Stimulated activated CD8-positive, alpha-beta memory T cell treated with anti-CD3 and anti-CD28 coated beads, Interleukin-15, amount 100 ng/mL, for 1 hour (primary cell): ENCODE data around the gene PCP4L1.
"Not testable (repeated sequence)": the region's sequence is repeated elsewhere in the genome, so short reads cannot be mapped to it uniquely, and the experiment has no call there.

Experiments
- DNase-seq: peaks from one replicate; pipeline ENCODE4 v3.0.0-alpha.2; 2020; ENCODE audit warnings: low read depth

The PCP4L1 gene

DNA sequence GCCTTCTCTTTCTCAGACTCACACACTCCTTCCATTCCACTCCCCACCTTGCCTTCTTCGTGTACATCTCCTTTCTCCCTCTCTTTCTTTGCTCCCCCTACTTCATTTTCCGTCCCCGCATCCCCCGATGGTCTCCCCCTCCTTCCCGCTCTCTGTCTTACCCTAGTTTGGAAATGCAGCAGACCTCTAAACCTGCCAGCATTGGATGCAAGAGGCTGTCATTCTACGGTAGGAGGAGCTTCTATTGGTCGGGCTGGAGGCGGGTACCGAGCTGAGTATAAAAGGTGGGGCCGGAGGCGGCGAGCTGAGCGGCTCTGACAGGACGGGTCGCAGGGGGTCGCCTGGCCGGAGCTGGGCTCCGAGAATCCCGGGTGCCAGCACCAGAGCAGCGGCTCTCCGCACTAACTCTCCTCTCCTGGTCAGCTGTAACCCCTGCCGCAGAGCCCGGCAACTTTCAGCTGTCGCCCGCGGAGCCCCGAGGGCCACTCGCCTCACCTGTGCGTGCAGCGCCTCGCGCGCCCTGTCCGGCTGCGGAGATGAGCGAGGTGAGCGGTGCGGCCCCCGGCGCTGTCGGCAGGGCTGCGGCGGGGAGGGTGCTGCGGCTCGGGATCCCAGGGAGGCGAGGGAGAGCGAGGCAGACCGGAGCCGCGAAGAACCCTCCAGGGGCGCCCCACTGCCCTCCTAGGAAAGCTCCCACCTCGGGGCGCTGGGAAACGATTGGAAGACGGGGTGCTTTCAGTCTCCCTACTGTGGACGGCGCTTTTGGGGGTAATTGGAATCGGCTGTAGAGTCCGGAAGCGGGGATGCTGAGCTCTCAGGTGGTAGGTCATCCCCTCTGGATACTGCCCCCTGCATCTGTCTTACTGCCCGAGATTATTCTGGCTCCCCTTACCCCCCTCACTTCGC lies at the start of gene PCP4L1:
Gene PCP4L1 (plus strand): TSS at position 307 of the 906 bp plus-strand sequence. CDS start 230 bp downstream, at position 537.
- no peak for DNase-seq

DNA sequence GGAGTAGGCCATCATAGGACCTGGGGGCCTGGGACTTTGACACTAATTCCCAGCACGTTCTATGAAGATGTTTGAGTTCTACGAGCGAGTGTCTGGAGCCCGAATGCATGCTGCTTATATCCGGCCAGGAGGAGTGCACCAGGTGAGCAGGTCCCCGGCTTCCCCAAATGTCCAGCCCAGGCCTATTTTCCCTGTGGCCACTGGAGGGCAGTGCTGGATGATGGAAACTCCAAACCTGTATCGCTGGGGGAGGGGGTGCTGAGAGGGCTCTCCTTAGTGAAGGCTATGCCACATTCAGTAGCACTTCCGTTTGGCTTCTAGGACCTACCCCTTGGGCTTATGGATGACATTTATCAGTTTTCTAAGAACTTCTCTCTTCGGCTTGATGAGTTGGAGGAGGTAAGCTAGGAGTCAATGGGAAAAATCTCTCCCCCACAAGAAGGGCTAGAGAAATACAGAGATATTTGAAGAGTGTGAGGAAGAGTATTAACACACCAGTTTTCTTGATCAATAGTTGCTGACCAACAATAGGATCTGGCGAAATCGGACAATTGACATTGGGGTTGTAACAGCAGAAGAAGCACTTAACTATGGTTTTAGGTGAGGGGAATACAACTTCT lies 48.6 kb upstream of the PCP4L1 start:
- DNase-seq: peak; percentile 48

DNA sequence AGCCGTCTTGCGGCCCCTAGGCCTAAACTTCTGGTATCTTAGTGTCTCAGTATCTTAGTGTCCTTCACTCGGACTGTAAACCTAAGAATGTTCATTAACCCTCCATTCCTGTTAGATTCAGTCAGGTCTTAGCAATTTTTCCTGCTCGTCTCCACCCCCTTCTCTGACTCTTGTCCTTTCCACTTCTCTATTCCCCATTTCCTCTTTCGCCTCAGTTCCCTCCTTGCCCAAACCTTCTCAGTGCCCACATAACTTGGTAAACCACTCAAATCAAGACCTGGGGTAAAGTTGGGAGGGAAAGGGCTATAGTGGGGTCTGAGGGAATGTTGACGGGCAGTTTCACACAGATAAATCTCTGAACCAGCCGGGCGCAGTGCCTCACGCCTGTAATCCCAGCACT lies 44.2 kb upstream of the PCP4L1 start:
- DNase-seq: no peak

GRCh38 chr1:161215076-161215475 lies 43.5 kb upstream of the PCP4L1 start, which contains the start of gene FCER1G:
Gene FCER1G, plus strand, starts transcription at chr1:161215295. Its CDS starts 27 bp downstream, at chr1:161215322.
- no peak for DNase-seq

GRCh38 chr1:161216945-161217712 lies 41.4 kb upstream of the PCP4L1 start:
- no peak for DNase-seq

DNA sequence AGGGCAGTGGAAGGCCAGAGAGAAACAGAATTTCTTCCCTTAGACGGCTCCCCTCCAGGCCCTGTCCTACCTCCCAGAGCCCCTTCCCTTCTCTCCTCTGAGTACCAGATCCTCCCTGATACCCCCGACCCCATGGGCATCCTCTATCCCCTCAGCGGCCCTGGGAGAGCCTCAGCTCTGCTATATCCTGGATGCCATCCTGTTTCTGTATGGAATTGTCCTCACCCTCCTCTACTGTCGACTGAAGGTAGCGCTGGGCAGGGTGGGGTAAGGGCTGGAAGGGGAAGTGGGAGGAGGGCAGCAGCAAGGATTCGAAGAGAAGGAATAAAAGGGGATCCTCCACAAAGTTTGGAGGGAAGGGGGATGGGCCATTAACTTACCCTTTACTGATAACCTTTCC lies 40.7 kb upstream of the PCP4L1 start:
- no peak for DNase-seq

DNA sequence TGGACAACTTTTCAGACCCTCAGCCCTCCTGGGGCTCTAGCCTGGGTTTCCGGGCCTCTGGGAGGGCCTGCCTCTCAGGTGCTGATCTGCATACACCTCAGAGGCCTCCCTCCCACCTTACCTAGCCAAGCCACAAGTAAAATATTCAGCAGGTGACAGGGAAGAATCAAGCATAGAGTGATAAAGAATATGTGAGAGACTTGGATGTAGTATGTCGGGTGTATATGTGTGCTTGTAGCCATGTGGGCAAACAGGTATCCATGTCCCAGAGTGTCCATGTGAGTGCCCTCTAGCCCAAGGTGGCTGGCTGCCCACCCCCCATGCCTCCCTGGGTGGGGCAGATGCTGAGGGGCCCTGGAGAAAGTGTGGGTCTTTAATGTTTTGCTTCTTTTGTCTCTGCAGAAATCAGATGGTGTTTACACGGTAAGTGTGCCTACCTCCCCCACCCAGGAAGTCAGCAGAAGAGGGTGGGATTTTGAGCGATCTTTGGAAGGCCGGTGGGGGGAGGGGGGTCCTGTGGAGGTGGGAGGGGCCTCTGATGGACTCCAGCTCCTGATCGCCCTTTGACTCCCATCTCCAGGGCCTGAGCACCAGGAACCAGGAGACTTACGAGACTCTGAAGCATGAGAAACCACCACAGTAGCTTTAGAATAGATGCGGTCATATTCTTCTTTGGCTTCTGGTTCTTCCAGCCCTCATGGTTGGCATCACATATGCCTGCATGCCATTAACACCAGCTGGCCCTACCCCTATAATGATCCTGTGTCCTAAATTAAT lies 40.1 kb upstream of the PCP4L1 start:
- no peak for DNase-seq

- no peak for DNase-seq
Measured at GRCh38 chr1:161219078-161219892, 39.3 kb upstream of the PCP4L1 start.

GRCh38 chr1:161220002-161220401 lies 38.5 kb upstream of the PCP4L1 start:
- DNase-seq: no peak

GRCh38 chr1:161222175-161223019 lies 36.1 kb upstream of the PCP4L1 start:
- DNase-seq: no peak

DNA sequence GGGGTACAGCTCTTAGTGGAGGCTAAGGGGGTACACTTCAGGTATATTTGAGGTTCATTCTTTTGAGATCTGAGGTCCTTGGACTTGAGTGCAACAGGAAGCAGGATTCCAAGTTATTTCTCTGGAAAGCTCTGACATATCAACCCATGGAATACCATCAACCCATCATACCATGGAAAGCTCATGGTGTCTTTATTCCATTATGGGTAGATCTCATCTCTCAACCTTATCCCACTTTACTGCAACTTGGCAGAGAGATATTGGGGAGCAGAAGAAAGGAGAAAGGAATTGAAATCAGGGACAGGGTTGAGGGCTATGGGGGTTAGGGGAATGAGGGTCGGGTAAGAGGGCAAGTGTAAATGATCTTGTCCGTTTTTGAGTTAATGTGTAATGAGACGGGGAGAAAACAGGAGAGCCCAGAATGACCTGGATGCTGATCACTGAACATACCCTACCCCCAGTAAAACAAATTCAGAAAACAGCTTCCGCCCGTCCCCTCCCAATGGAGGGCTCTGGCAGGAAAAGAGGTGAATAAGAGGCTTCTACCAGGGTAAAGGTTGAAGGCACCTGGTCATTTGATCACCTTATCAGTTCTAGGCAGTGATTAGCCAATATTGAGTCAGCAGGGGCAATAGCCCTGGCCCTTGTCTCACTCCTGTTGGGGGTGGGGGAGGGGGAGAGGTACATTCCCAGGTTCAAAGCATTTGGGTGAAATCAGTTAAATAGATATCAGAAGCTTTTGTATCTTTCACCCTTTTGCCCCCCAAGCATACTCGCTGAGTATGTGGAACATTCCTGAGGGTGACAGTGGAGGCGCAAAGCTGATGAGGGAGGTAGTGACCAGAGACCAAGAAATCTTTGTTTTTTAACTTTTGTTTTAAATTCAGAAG lies 34.5 kb upstream of the PCP4L1 start:
- no peak for DNase-seq

DNA sequence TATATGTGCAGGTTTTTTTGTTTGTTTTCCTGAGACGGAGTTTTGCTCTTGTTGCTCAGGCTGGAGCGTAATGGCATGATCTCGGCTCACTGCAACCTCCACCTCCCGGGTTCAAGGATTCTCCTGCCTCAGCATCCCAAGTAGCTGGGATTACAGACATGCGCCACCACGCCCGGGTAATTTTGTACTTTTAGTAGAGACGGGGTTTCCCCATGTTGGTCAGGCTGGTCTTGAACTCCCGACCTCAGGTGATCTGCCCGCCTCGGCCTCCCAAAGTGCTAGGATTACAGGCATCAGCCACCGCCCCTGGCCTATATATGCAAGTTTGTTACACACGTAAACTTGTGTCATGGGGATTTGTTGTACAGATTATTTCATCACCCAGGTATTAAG lies 33.9 kb upstream of the PCP4L1 start:
- DNase-seq: not testable (repeated sequence)

DNA sequence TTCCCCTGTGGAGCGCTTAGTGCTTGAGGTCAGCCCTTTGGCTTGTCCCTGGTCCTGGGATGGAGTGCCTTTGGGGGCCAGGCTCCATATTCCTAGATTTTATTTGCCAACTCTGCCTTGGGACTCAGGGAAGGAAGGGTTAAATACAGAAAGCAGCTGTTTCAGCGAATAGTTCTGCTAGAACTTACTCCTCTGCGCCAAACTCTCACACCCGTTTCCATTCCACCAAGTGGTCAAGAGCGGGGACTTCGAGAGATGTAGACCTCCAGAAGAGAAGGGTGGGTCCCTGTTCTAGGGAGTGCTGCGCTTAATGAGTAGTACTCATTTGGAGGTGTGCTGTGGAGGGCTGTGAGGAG lies 33.4 kb upstream of the PCP4L1 start:
- no peak for DNase-seq

DNA sequence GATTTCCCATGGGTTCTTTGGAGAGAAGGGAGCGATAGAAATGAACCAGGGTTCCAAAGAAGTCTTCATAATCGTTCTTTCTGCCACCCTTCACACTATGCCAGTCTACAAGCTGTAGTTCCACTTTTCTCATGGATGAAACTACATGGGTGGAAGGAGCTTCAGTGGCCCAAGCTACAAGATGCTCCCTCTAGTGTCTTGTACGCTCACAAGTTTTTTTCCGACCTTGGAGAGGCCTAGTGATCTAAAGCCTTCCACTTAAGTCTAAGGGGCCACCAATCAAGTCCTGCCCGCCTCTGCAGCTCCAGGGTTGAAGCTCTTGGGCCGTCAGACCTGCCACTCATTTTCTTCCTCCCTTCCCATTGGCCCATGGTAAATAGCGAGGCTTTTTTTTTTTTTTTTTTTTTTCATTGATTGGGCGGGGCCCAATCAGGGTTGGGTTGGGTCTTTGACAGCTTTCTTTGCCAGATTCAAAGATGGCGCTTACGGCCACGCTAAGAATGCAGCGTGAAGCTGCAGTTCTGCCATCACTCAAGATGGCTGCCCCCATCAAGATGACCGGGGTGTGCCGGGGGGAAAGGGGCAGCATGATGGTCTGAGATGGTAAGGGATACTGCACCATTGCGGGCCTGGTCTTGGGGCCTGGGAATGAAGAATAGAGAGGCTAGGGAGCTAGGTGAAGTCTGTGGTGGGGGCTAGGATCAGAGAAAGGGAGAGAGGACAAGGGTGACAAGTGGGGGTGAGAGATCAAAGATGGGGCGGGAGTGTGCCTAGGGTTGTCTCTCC lies 32.8 kb upstream of the PCP4L1 start, which contains the start of gene TOMM40L:
Gene TOMM40L (plus strand): TSS at position 527 of the 786 bp plus-strand sequence. CDS start 430 bp downstream, outside the sequence.
- peak; percentile 71 for DNase-seq

- DNase-seq: no peak
Measured at GRCh38 chr1:161226320-161226711, 32.2 kb upstream of the PCP4L1 start.

DNA sequence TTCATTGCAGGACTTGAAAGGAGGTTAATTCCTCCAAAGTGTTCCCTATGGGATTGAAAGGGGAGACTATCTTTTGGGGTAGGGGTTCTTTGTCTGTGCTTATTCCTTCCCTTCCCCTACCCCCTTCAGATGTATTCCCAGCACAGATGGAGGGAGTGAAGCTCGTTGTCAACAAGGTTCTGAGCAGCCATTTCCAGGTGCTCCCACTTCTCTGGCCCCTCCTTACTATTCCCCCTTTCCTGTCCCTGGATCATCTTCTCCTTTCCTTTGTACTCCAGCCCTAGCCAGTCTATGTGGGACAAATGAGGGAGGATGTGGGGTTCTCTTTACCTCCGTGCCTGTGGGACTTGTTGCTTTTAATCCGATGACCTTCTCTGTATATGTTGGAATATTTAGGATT lies 31.8 kb upstream of the PCP4L1 start:
- DNase-seq: no peak

GRCh38 chr1:161227196-161227871 lies 31.2 kb upstream of the PCP4L1 start:
- peak; percentile 87 for DNase-seq
